Endometrial microvascular endothelial cells (primary cell): Measurements from ENCODE around the gene TMEM126A. TPM values are rescaled to one million over a fixed set of nuclear protein-coding genes. Genes with fewer than 3 reads are reported as not detected.
"Not testable (repeated sequence)": the region's sequence is repeated elsewhere in the genome, so short reads cannot be mapped to it uniquely, and the experiment has no call there.

Experiments
- in situ Hi-C: cut with HindIII; loops from 2 replicates; pipeline ENCODE4 v1.10.0; 2017; ENCODE audit warnings: low sequenced_read_pairs, low pct_unique_long_range_greater_than_20kb; ENCODE audit errors: inconsistent ontology term
- total RNA-seq: library from RNA; depleted of rRNA; stranded (reverse); fragments of >200 nt; gene quantifications from one replicate; pipeline ENCODE4 v1.2.3, GENCODE V29; 2015; ENCODE audit errors: inconsistent ontology term

Gene TMEM126A
- total RNA-seq, 1 donor from 2014 or later = 46.6 TPM

DNA sequence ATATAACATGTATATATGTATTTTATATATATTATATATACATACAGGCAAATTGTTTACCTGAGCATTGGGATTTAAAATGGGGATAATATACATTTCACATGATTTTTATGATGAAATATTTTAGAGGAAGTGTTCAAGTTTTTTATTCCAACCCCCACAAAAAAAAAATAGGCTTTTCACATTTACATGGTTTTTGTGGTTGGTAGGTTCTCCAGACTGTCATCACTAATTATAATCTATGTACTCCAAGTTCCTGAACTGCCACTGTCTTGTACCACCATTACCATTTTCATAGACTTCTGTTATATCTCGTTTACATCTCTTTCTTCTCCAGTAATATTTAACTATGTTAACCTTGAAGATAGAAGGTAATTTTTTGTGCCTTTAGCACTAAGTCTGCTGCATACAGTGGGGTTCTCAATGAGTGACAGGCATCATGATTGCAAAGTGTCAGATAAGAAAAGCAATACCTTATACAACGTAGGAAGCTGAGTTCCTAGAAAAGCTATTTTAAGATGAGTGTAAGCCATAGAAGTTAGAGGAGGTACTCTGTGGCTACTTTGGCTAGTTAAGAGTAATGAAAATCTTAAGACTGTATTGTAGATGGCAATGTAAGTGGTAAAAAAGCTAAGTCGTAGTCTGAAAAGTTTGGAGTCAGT, 5.2 kb downstream of the TMEM126A start:
- in situ Hi-C loops = no loop called here

DNA sequence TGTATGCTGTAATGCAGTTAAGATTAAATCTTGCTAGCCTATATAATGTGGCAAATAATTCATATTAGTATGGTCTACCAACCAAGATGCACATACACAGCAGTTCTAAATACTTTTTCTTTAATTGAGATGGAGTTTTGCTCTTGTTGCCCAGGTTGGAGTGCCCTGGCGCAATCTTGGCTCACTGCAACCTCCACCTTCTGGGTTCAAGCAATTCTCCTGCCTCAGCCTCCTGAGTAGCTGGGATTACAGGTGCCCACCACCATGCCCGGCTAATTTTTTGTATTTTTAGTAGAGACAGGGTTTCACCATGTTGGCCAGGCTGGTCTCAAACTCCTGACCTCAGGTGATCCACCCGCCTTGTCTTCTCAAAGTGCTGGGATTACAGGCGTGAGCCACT, 6.6 kb downstream of the TMEM126A start:
- in situ Hi-C loops = not testable (repeated sequence)

DNA sequence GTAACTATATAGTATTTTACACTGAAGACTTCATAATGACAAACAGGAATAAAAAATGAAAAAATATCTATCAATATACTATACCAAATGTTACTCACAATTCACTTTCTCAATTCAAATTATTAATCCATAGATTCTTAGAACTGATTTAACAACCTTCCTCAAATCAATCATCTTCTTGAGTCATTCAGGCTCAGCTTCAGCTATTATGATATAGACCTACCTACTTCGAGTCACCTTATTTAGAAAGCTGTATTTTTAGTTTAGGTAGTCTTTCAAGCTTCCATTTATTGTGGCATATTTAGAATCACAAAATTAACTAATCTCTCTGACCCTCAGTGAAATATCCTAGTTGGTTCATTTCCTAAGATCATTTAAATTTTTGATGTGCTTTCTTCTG, 9.0 kb downstream of the TMEM126A start:
- in situ Hi-C loops = no loop called here

DNA sequence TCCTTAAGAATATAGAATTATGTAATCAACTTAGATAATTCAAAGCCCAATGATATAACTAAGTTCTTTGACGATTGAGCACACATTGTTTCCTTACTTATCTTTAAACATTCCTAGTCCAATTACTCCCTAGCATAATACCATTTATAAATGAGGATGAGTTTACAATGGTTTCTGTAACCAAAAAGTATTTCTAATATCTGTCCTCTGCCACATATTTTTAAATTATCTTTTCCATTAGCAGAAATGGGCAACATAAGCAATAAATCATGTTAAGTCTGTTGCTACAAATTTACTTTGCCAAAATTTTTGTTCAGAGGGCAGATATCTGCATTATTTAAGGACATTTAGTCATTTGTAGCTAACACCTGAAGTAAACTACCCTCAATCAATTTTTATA, 10.4 kb downstream of the TMEM126A start:
- in situ Hi-C loops = no loop called here

DNA sequence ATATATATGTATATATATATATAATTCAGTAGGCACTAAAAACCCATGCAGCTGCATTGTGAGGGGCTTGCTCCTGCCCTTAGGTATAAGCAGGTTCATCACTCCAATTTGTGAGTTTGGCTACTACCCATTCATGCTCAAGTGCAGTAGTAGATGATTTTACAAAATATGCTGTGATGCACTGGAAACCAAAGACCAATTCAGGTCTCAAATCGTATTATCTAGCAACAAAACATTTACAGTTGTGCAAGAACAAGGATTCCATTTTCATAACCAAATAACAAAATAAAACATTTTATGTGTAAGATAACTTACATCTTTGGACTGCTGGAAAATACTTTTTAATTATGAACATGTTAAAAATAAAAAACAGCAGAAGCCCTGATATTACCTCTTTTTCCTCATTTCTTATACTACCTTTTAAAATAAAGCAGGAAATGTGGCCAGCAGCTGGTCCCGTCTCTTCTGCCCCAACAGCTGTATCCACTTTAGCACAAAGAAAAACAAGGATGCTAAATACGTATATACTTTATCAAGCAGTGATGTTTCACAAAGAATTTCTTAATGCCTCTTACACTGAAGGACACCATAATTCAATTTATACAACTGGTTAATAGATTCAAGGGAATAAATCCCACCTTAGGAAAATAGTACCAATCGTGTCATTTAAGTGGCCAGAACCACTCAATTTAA, 14.4 kb downstream of the TMEM126A start:
- in situ Hi-C loops = no loop called here

DNA sequence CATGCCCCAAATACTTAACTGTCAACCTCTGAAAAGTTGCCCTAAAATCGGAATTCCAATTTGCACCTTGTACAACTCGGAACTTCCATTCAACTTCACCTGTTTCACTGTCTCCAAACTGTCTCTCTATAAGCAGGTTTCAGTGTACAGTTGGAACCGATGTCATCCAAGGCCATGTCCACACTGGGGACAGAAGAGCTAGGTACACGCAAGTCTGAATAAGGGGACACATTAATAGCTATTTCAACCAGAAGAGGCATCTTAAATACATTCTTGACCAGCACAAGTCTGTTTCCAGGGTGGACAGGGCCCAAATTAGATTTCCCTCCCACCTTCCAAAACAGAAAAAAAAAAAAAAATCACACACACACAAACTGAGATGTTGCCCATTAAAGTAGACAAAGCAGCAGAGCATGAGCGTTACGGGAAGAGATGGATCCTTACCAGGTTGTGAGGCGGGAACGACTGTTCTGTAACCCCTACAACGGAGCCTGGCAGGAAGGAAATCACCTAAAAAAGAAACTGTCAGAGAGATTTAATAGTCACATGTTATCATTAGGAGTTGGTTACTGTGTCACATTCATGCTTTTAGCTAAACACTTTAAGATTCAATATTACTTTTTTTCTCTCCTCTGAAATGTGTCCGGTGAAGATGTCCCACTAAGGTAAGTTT, 15.4 kb downstream of the TMEM126A start:
- in situ Hi-C loops = no loop called here

DNA sequence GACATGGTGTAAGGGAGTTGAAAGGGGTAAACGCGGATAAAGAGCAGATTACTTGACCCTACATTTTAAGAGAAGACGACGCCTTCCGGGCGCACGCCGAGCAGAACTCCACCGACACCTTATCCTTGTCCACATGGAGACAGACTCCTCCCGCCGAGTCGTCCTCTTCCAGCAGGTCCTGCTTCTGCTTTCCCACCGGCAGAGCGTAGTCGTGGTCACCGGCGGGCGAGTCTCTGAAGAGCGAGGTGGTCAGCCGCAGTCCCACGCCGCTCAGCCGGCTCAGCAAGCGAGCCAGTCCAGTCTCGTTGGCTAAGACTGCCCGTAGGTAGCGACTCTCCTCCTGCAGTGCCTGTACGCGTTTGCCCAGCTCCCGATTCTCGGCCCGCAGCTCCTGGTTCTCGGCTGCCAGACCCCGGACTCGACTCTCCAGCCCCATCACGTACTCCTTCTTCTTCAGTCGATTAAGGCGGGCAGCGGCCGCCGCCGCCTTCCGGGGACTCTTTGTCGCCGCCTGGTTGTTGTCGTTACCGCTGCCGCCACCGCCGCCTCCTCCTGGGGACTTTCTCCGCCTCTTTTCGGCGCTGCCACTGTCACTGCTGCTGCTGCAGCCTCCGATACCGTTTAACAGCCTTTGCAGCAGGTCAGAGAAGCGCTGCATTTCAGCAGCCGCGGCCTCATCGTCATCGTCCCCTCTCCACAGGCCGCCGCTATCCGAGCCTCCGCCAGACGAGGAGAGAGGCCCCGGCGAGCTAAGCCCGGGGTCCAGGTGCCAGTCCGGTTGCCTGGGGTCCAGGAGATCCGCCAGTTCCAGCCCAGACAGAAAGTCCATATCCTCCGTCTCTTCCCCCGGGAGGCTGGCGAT, 16.2 kb downstream of the TMEM126A start:
- in situ Hi-C loops = no loop called here

DNA sequence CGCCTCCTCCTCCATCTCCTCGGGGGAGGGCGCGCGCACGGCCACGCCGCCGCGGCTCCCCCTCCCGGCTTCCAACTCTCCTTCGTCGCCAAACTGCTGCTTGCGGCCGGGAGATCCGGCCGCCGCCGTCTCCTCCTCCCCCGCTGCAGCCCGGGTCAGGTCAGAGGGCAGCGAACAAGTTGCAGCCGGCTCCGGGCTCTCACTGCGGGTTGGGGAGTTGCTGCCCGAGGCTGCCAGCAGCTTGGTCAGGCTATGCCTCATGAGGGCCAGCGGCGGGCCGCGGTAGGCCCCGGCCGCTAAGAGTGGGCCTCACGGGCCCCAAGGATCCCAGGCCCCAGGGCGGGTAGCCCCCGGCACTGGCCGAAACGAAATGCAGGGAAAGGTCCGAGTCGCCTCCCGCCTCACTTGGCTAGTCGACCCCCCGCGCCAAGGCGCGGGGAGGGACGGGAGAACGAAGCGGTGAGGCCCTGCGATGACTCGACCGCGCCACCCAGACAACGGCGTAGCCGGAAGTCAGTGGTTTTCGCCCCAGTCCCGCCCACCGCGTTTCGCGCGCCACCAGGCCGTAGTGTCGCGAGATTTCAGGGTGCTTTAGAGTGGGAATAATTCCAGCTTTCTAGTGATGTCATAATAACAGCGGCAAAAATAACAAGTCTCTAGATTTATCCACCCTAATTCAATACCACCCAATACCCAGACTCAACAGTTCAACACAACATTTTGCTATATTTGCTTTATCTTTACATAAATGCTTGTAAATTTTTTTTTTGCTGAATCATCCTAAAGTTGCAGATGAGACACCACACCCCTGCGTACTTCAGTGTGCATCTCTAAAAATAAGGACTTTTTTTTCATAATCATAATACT, 17.1 kb downstream of the TMEM126A start, which contains the start of gene CREBZF:
Gene CREBZF, minus strand, starts transcription at position 515 of the 867 bp plus-strand sequence. Its CDS starts 254 bp downstream, at position 261.
- in situ Hi-C loops = no loop called here

DNA sequence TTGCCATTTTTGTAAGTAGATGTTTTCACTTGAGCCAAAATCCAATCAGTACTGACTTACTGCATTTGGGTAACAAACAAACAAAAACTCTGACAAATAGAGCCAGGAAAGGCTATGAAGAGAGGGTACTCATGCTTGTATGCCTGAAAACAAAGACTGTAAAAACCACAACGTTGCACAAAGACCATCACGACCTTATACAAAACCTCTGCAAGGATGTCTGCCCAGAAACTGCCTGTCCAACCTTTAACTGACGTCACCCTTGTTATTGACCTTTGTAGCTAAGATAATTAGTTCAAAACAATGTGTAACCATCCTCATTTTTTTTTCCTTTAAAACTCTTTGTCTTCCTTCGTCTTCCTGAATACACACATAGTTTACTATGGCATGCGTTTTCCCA, 18.0 kb downstream of the TMEM126A start:
- in situ Hi-C loops = no loop called here

DNA sequence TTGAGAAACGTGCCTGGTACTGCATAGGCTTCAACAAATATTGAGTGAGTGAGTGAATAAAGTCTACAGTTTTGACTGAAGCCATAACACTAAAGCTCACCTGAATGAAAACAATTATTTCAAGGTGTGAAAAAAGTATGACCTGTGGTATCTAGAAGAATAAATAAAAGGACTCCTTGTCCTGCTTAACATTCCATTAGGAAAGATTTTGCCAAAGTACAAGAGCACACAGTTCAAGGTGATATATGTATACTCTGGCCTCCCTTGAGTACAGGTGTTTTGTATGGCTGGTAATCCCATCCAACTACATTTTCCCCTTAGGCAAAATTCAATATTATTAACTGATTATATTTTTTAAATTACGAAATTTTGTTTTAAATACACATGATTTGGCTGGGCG, 18.9 kb downstream of the TMEM126A start:
- in situ Hi-C loops = no loop called here

DNA sequence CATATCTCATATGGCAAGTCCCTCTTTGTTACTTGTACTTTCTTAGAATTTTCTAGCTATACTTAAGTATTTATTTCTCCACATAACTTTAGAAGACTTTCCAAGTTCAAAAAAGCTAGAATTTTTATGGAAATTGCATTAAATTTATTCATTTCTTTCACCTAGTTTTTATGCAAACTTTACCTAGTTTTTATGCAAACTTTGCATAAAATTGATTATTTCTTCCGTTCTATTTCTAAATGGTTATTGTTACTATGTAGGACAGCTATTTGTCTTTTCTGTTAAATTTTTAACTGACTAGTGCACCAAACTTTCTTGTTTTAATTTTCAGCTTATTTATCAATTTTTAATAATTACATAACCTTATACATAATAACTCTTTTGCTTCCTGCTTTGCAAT, 20.4 kb downstream of the TMEM126A start:
- in situ Hi-C loops = no loop called here

DNA sequence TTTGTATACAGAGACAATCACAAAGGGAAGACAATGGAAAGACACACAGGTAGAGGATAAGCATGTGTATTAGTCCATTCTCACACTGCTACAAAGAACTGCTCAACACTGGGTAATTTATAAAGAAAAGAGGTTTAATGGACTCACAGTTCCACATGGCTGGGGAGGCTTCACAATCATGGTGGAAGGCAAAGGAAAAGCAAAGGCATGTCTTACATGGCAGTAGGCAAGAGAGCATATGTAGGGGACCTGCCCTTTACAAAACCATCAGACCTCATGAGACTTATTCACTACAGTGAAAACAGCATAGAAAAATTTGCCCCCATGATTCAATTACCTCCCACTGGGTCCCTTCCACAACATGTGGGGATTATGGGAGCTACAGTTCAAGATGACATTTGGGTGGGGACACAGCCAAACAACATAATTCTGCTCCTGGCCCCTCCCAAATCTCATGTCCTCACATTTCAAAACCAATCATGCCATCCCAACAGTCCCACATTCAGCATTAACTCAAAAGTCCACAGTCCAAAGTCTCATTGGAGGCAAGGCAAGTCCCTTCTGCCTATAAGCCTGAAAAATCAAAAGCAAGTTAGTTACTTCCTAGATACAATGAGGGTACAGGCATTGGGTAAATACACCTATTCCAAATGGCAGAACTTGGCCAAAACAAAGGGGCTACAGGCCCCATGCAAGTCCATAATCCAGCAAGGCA, 23.3 kb downstream of the TMEM126A start:
- in situ Hi-C loops = not testable (repeated sequence)

DNA sequence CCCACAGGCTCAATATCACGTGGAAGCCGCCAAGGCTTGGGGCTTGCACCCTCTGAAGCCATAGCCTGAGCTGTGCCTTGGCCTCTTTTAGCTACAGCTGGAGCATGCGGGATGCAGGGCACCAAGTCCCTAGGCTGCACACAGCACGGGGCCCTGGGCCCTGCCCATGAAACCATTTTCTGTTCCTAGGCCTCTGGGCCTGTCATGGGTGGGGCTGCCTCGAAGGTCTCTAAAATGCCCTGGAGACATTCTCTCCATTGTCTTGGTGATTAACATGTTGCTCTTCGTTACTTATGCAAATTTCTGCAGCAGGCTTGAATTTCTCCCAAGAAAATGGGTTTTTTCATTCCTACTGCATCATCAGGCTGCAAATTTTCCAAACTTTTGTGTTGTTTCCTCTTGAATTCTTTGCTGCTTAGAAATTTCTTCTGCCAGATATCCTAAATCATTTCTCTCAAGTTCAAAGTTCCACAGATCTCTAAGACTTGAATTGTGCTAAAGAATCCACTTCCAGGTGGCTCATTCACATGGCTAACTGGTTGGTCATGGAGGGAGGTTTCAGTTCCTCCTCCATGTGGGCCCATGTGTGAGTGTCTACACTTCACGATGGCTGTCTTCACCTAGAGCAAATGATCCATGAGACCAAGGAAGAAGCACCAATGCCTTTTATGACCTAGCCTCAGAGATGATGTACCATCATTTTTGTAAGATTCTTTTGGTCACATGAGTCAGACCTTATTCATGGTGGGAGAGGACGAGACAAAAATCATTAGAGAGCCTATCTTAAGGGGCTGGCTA, 24.5 kb downstream of the TMEM126A start:
- in situ Hi-C loops = no loop called here

DNA sequence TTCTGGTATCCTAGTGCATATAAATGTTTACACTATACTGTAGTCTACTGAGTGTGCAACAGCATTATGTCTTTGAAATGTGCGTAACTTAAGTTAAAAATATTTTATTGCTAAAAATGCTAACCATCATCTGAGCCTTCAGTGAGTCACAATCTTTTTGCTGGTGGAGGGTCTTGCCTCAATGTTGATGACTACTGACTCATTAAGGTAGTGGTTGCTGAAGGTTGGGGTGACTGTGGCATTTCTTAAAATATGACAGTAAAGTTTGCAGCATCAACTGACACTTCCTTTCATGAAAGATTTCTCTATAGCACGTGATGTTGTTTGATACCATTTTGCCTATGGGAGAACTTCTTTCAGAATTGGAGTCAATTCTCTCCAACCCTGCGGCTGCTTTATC, 25.6 kb downstream of the TMEM126A start:
- in situ Hi-C loops = no loop called here

DNA sequence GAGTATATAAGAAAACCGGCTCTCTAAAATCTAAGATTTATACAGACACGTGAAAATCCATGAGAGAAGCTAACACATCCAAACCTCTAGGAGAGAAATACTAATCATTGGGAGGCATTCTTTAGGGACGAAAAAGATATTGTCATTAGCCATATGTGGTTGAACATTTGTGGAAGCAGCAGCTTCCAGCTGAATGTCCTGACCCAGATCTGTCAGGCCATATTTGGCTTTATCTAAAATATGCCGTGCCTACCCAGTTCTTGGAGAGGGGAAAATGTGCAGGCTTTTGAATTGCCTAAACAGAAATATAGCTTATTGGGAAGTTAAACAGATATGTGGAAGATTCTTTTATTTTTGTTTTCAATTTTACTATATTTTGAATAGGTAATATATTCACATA, 31.8 kb downstream of the TMEM126A start:
- in situ Hi-C loops = loop anchor here (25.0 kb wide), 1 partner anchor 133 kb away; the partner anchor contains the start of gene SYTL2

DNA sequence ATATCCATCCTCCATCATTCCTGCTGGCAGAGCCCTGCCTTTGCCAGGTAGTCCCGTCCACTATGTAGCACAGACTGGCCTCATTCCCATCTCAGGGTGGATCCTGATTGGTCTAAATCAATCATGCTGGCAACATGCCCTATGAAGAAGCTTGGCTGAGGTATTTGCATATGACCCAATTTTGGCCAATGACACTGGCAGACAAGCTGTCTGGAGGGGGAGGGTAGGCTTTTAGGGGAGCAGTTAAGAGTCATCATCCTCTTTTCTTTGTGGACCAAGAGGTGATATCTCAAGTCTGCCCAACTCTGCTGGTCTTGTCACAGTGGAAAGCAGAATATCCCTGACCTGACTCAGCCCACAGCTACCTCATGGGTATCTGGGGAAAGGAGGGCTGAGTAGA, 33.1 kb downstream of the TMEM126A start:
- in situ Hi-C loops = loop anchor here (25.0 kb wide), 1 partner anchor 131 kb away; the partner anchor contains the start of gene SYTL2
